GM20431 (cell line): ENCODE data around the gene LGALS16.
"Not testable (repeated sequence)": the region's sequence is repeated elsewhere in the genome, so short reads cannot be mapped to it uniquely, and the experiment has no call there.

Experiments
- in situ Hi-C: fragments of 300-500 bp; cut with MseI, MboI; formaldehyde crosslinking; loops from one replicate; pipeline ENCODE4 v1.15.0; 2020; ENCODE audit warnings: low sequenced_read_pairs; ENCODE audit not compliant: unreplicated experiment

Gene LGALS16, protein sequence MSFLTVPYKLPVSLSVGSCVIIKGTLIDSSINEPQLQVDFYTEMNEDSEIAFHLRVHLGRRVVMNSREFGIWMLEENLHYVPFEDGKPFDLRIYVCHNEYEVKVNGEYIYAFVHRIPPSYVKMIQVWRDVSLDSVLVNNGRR

GRCh38 chr19:39655613-39656012 is at the start of gene LGALS16:
Gene LGALS16 (plus strand): TSS chr19:39655913. CDS start chr19:39655962, 49 bp downstream.
- in situ Hi-C loops: no loop called here

GRCh38 chr19:39607021-39607420 is 48.7 kb upstream of the LGALS16 start:
- in situ Hi-C loops: no loop called here

GRCh38 chr19:39607561-39607960 is 48.2 kb upstream of the LGALS16 start:
- in situ Hi-C loops: no loop called here

GRCh38 chr19:39613597-39613996 is 42.1 kb upstream of the LGALS16 start:
- in situ Hi-C loops: no loop called here

- in situ Hi-C loops: no loop called here
These were observed 38.0 kb upstream of the LGALS16 start for GRCh38 chr19:39617745-39618144.

DNA sequence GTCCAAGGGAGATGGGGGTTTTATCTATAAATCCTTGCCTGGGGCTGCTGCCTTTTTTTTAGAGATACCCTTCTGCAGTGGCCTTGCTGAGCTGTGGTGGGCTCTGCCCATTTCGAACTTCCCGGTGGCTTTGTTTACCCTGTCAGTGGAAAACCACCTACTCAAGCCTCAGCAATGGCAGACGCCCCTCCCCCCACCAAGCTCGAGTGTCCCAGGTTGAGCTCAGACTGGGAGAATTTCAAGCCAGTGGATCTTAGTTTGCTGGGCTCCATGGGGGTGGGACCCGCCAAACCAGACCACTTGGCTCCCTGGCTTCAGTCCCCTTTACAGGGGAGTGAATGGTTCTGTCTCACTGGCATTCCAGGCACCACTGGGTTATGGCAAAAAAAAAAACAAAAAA is 31.8 kb upstream of the LGALS16 start:
- in situ Hi-C loops: no loop called here

- in situ Hi-C loops: not testable (repeated sequence)
These were observed 28.1 kb upstream of the LGALS16 start for GRCh38 chr19:39627631-39628030.

GRCh38 chr19:39631178-39631577 is 24.5 kb upstream of the LGALS16 start:
- in situ Hi-C loops: no loop called here

DNA sequence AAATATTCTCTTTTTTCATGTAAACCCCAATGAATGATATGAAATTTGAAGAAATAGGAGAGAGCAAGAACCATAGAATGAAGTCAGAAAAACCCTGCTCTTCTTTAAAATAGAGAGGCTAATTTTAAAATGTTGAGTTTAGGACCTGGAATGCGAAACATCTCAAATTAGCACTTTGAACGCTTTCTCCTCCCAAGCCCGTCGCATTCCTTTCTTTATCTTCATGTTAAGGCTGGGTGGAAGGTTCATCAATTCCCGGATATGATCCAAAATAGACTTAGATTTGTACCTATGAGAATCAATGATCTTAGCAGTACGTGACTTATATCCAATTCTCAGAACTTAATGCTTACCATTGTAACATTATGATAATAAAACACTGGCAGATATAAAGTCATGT is 24.1 kb upstream of the LGALS16 start:
- in situ Hi-C loops: no loop called here

- in situ Hi-C loops: no loop called here
These were observed 17.8 kb upstream of the LGALS16 start for GRCh38 chr19:39637891-39638290.

DNA sequence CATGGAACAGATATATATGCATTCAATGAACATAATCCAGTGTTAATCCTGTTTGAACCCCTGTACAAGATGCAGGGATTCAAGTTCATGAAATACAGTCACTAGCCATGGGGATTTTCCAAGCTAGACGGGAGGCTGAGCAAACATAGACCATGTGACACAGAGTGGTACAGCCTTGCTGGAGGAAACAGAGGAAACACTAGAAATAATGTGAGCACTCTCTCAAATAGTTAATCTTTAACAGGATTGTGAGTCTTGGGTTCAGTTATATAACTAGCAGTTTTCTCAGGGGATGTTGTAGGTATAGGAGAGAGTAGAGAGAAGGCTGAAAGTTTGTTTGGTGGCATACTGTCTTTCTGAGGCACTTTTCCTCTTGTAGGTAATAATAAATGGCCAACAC is 13.9 kb upstream of the LGALS16 start:
- in situ Hi-C loops: no loop called here

DNA sequence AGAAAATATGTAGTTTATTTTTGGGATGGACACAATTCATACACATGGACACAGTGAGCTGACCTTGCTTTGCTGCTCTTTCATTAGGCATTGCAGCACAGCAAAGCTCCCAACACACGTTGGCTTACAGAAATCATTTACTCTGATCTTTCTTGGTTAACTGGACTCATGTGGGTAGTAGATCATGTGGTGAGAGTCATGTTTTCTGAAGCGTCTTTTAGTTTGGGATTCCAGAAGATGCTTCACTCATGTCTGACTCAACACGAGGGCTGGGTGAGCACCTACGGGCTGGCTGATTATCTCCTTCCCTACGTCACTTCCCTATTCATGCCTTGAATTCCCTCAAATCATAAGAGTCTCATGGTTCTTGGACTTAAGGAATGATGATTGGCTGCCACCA is 12.1 kb upstream of the LGALS16 start:
- in situ Hi-C loops: no loop called here

DNA sequence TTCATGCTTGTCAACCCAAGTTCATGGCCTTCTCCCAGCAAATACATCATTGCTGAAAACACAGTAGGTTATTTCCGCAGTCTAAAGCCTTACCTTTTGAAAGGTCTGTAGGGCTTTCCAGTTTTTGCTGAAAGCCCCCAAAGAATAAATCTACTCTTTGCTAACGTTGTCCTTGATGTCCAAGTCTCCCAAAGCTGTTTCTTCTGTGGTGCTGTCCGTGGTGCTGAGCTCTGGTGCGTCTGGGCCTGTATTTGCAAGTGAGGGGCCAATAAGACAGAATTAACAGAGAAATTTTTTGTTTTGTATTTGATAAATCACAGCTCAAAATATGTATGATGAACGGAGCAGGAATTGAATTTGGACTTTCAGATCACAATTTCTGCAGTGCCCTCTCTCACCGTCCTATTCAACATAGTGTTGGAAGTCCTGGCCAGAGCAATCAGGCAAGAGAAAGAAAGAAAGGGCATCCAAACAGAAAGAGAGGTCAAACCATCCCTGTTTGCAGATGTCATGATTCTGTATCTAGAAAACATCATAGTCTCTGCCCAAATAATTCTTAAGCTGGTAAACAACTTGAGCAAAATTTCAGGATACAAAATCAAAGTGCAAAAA is 9.8 kb upstream of the LGALS16 start:
- in situ Hi-C loops: no loop called here

DNA sequence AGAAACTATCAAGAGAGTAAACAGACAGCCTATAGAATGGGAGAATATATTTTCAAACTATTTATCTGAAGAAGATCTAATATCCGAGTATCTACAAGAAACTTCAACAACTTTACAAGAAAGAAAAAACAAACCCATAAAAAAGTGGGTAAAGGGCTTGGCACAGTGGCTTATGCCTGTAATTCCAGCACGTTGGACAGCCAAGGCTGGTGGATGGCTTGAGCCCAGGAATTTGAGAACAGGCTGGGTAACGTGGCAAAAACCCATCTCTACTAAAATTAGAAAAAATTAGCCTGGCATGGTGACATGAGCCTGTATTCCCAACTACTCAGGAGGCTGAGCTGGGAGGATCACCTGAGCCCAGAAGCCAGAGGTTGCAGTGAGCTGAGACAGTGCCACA is 7.8 kb upstream of the LGALS16 start:
- in situ Hi-C loops: no loop called here

GRCh38 chr19:39659791-39660190 is 4.1 kb downstream of the LGALS16 start:
- in situ Hi-C loops: no loop called here

- in situ Hi-C loops: no loop called here
These were observed 4.9 kb downstream of the LGALS16 start for GRCh38 chr19:39660661-39661060.

DNA sequence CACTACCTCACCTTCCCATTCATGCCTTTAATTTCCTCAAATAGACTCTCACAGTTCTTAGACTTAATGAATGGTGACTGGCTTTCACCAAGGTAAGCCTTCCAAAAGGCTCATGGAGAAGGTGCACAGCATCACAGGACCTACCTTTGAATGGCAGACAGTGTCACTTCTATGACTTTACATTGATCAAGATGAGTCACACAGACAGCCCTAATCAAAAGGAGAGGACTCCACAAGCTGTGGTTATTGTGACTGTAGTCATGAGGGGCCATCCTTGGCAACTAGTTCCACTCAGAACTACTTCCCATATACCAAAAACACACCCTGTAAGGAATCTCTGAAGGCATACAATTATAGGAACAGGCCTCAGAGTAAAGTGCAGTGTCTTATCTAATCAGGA is 5.9 kb downstream of the LGALS16 start:
- in situ Hi-C loops: no loop called here

- in situ Hi-C loops: loop anchor here (5.0 to 10.0 kb wide), 2 partner anchors 118 to 175 kb away; partner anchors contain the start of gene FBL
These were observed 14.1 kb downstream of the LGALS16 start for GRCh38 chr19:39669860-39670259.

- in situ Hi-C loops: loop anchor here (5.0 to 10.0 kb wide), 2 partner anchors 119 to 174 kb away; partner anchors contain the start of gene FBL
These were observed 15.3 kb downstream of the LGALS16 start for GRCh38 chr19:39670998-39671397.

- in situ Hi-C loops: loop anchor here (5.0 to 10.0 kb wide), 2 partner anchors 120 to 173 kb away; partner anchors contain the start of gene FBL
These were observed 16.1 kb downstream of the LGALS16 start for GRCh38 chr19:39671739-39672363.

GRCh38 chr19:39672473-39672872 is 16.8 kb downstream of the LGALS16 start:
- in situ Hi-C loops: loop anchor here (5.0 to 10.0 kb wide), 2 partner anchors 120 to 172 kb away; partner anchors contain the start of gene FBL
